GM12878 (cell line): ENCODE measurements around the gene CCDC88C. TPM values are rescaled to one million over a fixed set of nuclear protein-coding genes. Genes with fewer than 3 reads are reported as not detected.

Experiments
- ATAC-seq: fragments of 200-7000 bp; cut with Tn5 transposase; 3 replicates; pipeline ENCODE4 v1.9.1; 2020; ENCODE audit warnings: mild to moderate bottlenecking, moderate library complexity
- BruUV-seq: library from RNA; stranded (reverse); fragments of 400-500 nt; replicated peaks from 2 replicates; lab custom pipeline; 2021; lab: Mats Ljungman, UMichigan
- CTCF ChIA-PET: fragments of 300-600 bp; sonication (Branson Sonifier 250); formaldehyde crosslinking; extraction: SDS; loops from one replicate; lab custom pipeline; 2021; ENCODE audit warnings: inconsistent platforms; lab: Yijun Ruan, JAX
- POLR2A ChIA-PET: fragments of 350-600 bp; formaldehyde crosslinking; extraction: SDS; loops from one replicate; lab custom pipeline; 2021; ENCODE audit warnings: inconsistent platforms; lab: Charles Lee
- RAD21 ChIA-PET: fragments of 300-600 bp; sonication (Branson Sonifier 250); formaldehyde crosslinking; loops from one replicate; lab custom pipeline; 2023; ENCODE audit warnings: antibody characterized with exemption; ENCODE audit not compliant: unreplicated experiment; lab: Charles Lee
- SMC1A ChIA-PET: fragments of 300-600 bp; sonication (Branson Sonifier 250); formaldehyde crosslinking; loops from one replicate; lab custom pipeline; 2023; ENCODE audit not compliant: unreplicated experiment, uncharacterized antibody; lab: Charles Lee
- DNase-seq: peaks from one replicate; pipeline ENCODE4 v3.0.0-alpha.2; 2011; ENCODE audit warnings: low read depth, low spot score
- FAIRE-seq: peaks from 3 replicates; lab custom pipeline; 2011; peaks lifted over from hg19 to GRCh38; lab: Jason Lieb, UNC
- H2AFZ ChIP-seq: 2 replicates; pipeline ENCODE4 v1.6.0; 2011; ENCODE audit warnings: low read depth, low read length, control low read depth; ENCODE audit not compliant: control insufficient read depth
- H3K27ac ChIP-seq: 2 replicates; pipeline ENCODE4 v1.5.1; 2011; ENCODE audit warnings: control low read depth; ENCODE audit not compliant: control insufficient read depth, insufficient read depth
- H3K27me3 ChIP-seq, 2 experiments: replicated peaks in 1 of 2; 2 replicates each; pipeline versions ENCODE4 v1.6.0 to v1.6.1; 2011; ENCODE audit warnings: low read length in 1 of 2; ENCODE audit not compliant: control insufficient read depth in 2 of 2, insufficient read depth in 2 of 2
- H3K36me3 ChIP-seq, 2 experiments: 2 replicates each; pipeline ENCODE4 v1.5.1; 2011; ENCODE audit warnings: low read length in 1 of 2; ENCODE audit not compliant: control insufficient read depth in 2 of 2, insufficient read depth in 2 of 2
- H3K4me1 ChIP-seq: 2 replicates; pipeline ENCODE4 v1.6.1; 2011; ENCODE audit warnings: mild to moderate bottlenecking, low read length, moderate library complexity, mixed read lengths; ENCODE audit not compliant: control insufficient read depth, insufficient read depth
- H3K4me2 ChIP-seq: 2 replicates; pipeline ENCODE4 v1.6.0; 2011; ENCODE audit warnings: control low read depth; ENCODE audit not compliant: control insufficient read depth, insufficient read depth
- H3K4me3 ChIP-seq: fragments of 200-600 bp; sonication (generic); 2 replicates; pipeline ENCODE4 v1.5.1; 2016
- H3K79me2 ChIP-seq: 2 replicates; pipeline ENCODE4 v1.6.0; 2011; ENCODE audit warnings: low read length; ENCODE audit not compliant: control insufficient read depth, insufficient read depth
- H3K9ac ChIP-seq: 2 replicates; pipeline ENCODE4 v1.8.0; 2011; ENCODE audit warnings: low read length, control low read depth, mixed read lengths; ENCODE audit not compliant: control insufficient read depth, insufficient read depth
- H3K9me3 ChIP-seq: replicated peaks from 3 replicates; pipeline ENCODE4 v1.5.1; 2011; ENCODE audit warnings: mild to moderate bottlenecking, low read length; ENCODE audit not compliant: control insufficient read depth, insufficient read depth
- H4K20me1 ChIP-seq: 2 replicates; pipeline ENCODE4 v1.6.0; 2011; ENCODE audit not compliant: control insufficient read depth, insufficient read depth
- ELK1 ChIP-seq: IDR thresholded peaks from 2 replicates; pipeline ENCODE4 v1.6.1; 2012; ENCODE audit warnings: low read depth, low read length, improper control_type of control experiment
- ETV6 ChIP-seq, 2 experiments: fragments of 450-650 bp in 1 of 2; IDR thresholded peaks in 1 of 2; conservative IDR thresholded peaks in 1 of 2; 2 replicates each; pipeline ENCODE4 v1.6.1; 2014; ENCODE audit warnings: antibody characterized with exemption in 1 of 2, borderline replicate concordance in 1 of 2, low read depth in 1 of 2, mild to moderate bottlenecking in 1 of 2, moderate library complexity in 1 of 2
- IKZF1 ChIP-seq: fragments of 450-650 bp; conservative IDR thresholded peaks from 2 replicates; pipeline ENCODE4 v1.6.1; 2017; ENCODE audit warnings: antibody characterized with exemption, mild to moderate bottlenecking
- IKZF2 ChIP-seq, 2 experiments: fragments of 450-650 bp; IDR thresholded peaks; 2 replicates each; pipeline ENCODE4 v1.6.1; 2017; ENCODE audit warnings: mild to moderate bottlenecking in 2 of 2, moderate library complexity in 2 of 2
- MEF2B ChIP-seq: fragments of 450-650 bp; IDR thresholded peaks from 2 replicates; pipeline ENCODE4 v1.6.1; 2018; ENCODE audit warnings: mild to moderate bottlenecking, moderate library complexity; ENCODE audit not compliant: partially characterized antibody, poor library complexity, severe bottlenecking
- SRF ChIP-seq, 2 experiments: IDR thresholded peaks; 2 replicates each; pipeline ENCODE4 v1.6.1; 2011; ENCODE audit warnings: low read depth in 2 of 2, low read length in 2 of 2, mild to moderate bottlenecking in 1 of 2, moderate library complexity in 1 of 2
- ZNF24 ChIP-seq: fragments of 450-650 bp; IDR thresholded peaks from 2 replicates; pipeline ENCODE4 v1.6.1; 2017; ENCODE audit warnings: antibody characterized with exemption, mild to moderate bottlenecking
- ZNF687 ChIP-seq: fragments of 450-650 bp; IDR thresholded peaks from 2 replicates; pipeline ENCODE4 v1.6.1; 2017; ENCODE audit warnings: mild to moderate bottlenecking, moderate library complexity
- WGBS: methylation state at CpG from one replicate; pipeline ENCODE4 v1.1.6; 2016; ENCODE audit warnings: low lambda C conversion rate; ENCODE audit not compliant: insufficient replicate concordance, insufficient coverage; ENCODE audit errors: missing lambda C conversion rate; 5-methylcytosine and 5-hydroxymethylcytosine counted together
- in situ Hi-C: fragments of 300-500 bp; cut with MboI; formaldehyde crosslinking; loops from 9 replicates; pipeline ENCODE4 v1.14.3; 2018; ENCODE audit warnings: mixed read lengths
- intact Hi-C: fragments of 100-400 bp; cut with micrococcal nuclease; formaldehyde crosslinking; loops from one replicate; pipeline ENCODE4 v1.14.2; 2022; ENCODE audit not compliant: unreplicated experiment
- polyA plus RNA-seq, 11 experiments: library from polyadenylated mRNA; depleted of rRNA in 4 of 11; unstranded in 6 of 11; stranded (reverse) in 5 of 11; fragments of >200 nt; fragmentation: Nextera tagmentation in 4 of 11; fragmentation: Illumina TruSeq in 1 of 11; extraction: Ambion mirVana in 4 of 11; extraction: Trizol in 1 of 11; gene quantifications; 1 replicate in 1 of 11; 2 replicates in 10 of 11; pipeline versions ENCODE4 v1.2.1 to v1.2.3, GENCODE V29; 2011 to 2016; ENCODE audit warnings: inconsistent platforms in 2 of 11, missing spikeins in 2 of 11, low read depth in 1 of 11
- total RNA-seq, 4 experiments: library from RNA; depleted of rRNA in 3 of 4; stranded (reverse); fragments of >200 nt in 3 of 4; fragmentation: Illumina TruSeq in 1 of 4; extraction: Trizol in 1 of 4; gene quantifications; 2 replicates each; pipeline versions ENCODE4 v1.2.1 to v1.2.3, GENCODE V29; 2013 to 2021

CCDC88C gene
- total and polyA plus RNA-seq, 10 of the 15 experiments (the other 5 are each of a cell fraction or from before 2014, with no cell fraction given) = 4.0 to 79.6 (median 36.6) TPM

- POLR2A ChIA-PET = interaction anchor here (1.3 to 3.0 kb wide), 8 partner anchors 9 to 50 kb away, joined by 4 to 17 read pairs (median 8); no protein-coding TSS in a partner anchor
- no peak for FAIRE-seq
These were observed 52.1 kb downstream of the CCDC88C start for GRCh38 chr14:91365552-91365951.

More at GRCh38 chr14:91365552-91365951, 52.1 kb downstream of the CCDC88C start:
- in situ Hi-C loops (loop anchor here (25.0 kb wide), 1 partner anchor 1397 kb away; no protein-coding TSS in a partner anchor), intact Hi-C loops (loop anchor here (2.0 kb wide), 2 partner anchors 17 to 51 kb away; partner anchors contain the start of gene CCDC88C)
- H3K27ac ChIP-seq = peak overlapping the region; percentile 85
- CTCF ChIA-PET = interaction anchor here (0.6 to 1.6 kb wide), 7 partner anchors 10 to 62 kb away, joined by 3 to 5 read pairs (median 3); no protein-coding TSS in a partner anchor
- 0 out of 2 replicates have a peak, but pooled peaks have one; percentile 25 for TF ChIP-seq IKZF1
- TF ChIP-seq IKZF2 (IDR thresholded peaks at IDR 0.05) = 0 out of 4 replicates have a peak, but pooled peaks of 1 of the 2 experiments have one; percentile 45
- peak; percentile 84 for TF ChIP-seq ZNF24
- no peak for TF ChIP-seq ETV6 (conservative IDR thresholded peaks at IDR 0.05 in 1 of 2, IDR thresholded peaks at IDR 0.05 in 1 of 2; ENCODE audit: borderline replicate concordance in 1 of 2, low read depth in 1 of 2)
- TF ChIP-seq ZNF687 = peak; percentile 50; the same call in 1 of the 2 replicates
- TF ChIP-seq MEF2B = peak; percentile 20
- no peak for TF ChIP-seq SRF (IDR thresholded peaks at IDR 0.05; ENCODE audit: low read depth in 2 of 2, low read length in 2 of 2)
- TF ChIP-seq ELK1 = no peak
- H3K9me3 ChIP-seq = no peaks in the 10 kb centered on the region
- no peak overlapping the region; the same call in 1 of the 2 replicates for H3K4me3 ChIP-seq
- ATAC-seq = no peak
- SMC1A ChIA-PET = interaction anchor here (0.8 to 22.7 kb wide), 8 partner anchors 9 to 55 kb away, joined by 3 to 349 read pairs (median 5); partner anchors contain the start of gene CCDC88C
- BruUV-seq = no TSS peak
- WGBS = 74% methylated on average over 6 of the region's 6 CpGs
- no peaks in the 10 kb centered on the region for H4K20me1 ChIP-seq
- H2AFZ ChIP-seq = no peak overlapping the region
- RAD21 ChIA-PET = interaction anchor here (1.3 to 5.0 kb wide), 10 partner anchors 10 to 52 kb away, joined by 4 to 38 read pairs (median 7); partner anchors contain the start of gene CCDC88C
- peak overlapping the region; percentile 35; the same call in 1 of the 2 replicates for H3K9ac ChIP-seq
- H3K36me3 ChIP-seq = peaks cover 0 to 4% of the 10 kb centered on the region in 2 experiments; a peak in 2 of 4 replicates
- H3K27me3 ChIP-seq = no peaks in the 10 kb centered on the region
- peak overlapping the region; percentile 53 for H3K4me2 ChIP-seq
- H3K4me1 ChIP-seq = peaks cover 77% of the 10 kb centered on the region
- H3K79me2 ChIP-seq = peaks cover 100% of the 10 kb centered on the region
- DNase-seq = no peak
